ENCODE measurements around the gene SPAG5.

Gene SPAG5

GRCh38 chr17:28598799-28599310, at the start of gene SPAG5:
TSS of gene SPAG5 (minus strand) at chr17:28599025. CDS start at chr17:28598946, 79 bp downstream.
- TF ChIP-seq GATA2 (IDR thresholded peaks at IDR 0.05; ENCODE audit: low read depth, low read length) = no peak
- TF ChIP-seq GATA3 (IDR thresholded peaks at IDR 0.05; ENCODE audit: low read depth, low read length) = no peak

DNA sequence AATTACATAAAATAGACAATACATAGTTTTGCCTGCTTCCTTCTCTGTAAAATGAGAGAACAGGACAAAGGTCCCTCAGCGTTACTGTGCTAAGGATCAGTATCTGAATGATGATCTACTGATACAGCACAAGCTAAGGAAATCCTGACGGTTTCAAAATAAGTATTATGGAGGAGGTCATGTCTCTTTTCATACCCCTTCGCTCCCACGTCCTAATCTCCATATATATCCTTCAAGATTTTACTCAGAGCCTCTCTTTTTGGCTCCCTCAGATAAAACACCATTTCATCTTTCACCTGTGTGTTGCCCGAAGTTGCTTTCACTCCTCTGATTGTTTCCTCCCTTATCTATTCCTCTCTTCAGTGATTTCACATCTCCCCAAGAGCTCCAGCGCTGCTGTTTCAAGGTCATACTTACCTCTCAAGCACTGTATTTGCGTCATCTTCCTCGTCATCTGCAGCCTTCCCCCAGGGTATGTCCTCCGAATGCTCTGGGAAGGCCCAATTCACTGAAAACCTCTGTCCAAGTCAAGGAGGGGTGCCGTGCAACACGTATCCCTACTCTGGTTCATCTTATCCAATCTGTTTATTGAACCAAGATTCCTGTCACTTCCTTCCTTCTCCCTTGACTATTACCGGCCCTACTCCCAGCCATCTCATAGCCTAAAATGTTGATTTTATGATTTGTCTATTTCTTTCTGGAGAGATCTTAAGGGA, 47.4 kb upstream of the SPAG5 start:
- TF ChIP-seq GATA3 (IDR thresholded peaks at IDR 0.05; ENCODE audit: low read depth, low read length) (no peak), GATA2 (IDR thresholded peaks at IDR 0.05; ENCODE audit: low read depth, low read length) (no peak)

GRCh38 chr17:28645576-28645939, 46.7 kb upstream of the SPAG5 start:
- TF ChIP-seq GATA2 (IDR thresholded peaks at IDR 0.05; ENCODE audit: low read depth, low read length) (no peak), GATA3 (IDR thresholded peaks at IDR 0.05; ENCODE audit: low read depth, low read length) (no peak)

GRCh38 chr17:28644787-28645575, 46.2 kb upstream of the SPAG5 start, which contains the start of gene BLTP2:
TSS of gene BLTP2 (minus strand) at chr17:28645158. CDS start at chr17:28645056, 102 bp downstream.
- no peak for TF ChIP-seq GATA2 (IDR thresholded peaks at IDR 0.05; ENCODE audit: low read depth, low read length)

- TF ChIP-seq GATA2 (IDR thresholded peaks at IDR 0.05; ENCODE audit: low read depth, low read length) (no peak), GATA3 (IDR thresholded peaks at IDR 0.05; ENCODE audit: low read depth, low read length) (no peak)
These were observed 45.4 kb upstream of the SPAG5 start for GRCh38 chr17:28643983-28644786.

GRCh38 chr17:28641579-28641978, 42.8 kb upstream of the SPAG5 start:
- TF ChIP-seq GATA3 (IDR thresholded peaks at IDR 0.05; ENCODE audit: low read depth, low read length) = no peak
- no peak for TF ChIP-seq GATA2 (IDR thresholded peaks at IDR 0.05; ENCODE audit: low read depth, low read length)

GRCh38 chr17:28635506-28635905, 36.7 kb upstream of the SPAG5 start:
- TF ChIP-seq GATA3 (IDR thresholded peaks at IDR 0.05; ENCODE audit: low read depth, low read length) (no peak), GATA2 (IDR thresholded peaks at IDR 0.05; ENCODE audit: low read depth, low read length) (no peak)

- TF ChIP-seq GATA3 (IDR thresholded peaks at IDR 0.05; ENCODE audit: low read depth, low read length) = no peak
- no peak for TF ChIP-seq GATA2 (IDR thresholded peaks at IDR 0.05; ENCODE audit: low read depth, low read length)
These were observed 35.5 kb upstream of the SPAG5 start for GRCh38 chr17:28634206-28634865.

DNA sequence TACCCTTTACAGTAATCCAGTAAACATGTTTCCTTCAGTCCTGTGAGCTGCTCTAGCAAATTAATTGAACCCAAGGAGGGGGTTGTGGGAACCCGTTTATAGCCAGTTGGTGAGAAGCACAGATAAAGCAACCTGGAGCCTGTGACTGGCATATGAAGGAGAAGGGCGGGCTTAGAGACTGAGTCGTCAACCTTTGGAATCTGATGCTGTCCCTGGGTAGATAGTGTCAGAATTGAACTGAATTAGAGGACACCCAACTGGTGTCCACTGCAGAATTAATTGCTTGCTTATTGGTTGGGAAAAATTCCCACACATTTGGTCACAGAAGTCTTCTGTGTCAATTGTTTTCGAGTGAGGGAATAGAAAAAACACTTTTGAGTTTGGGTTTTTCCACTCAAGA, 28.0 kb upstream of the SPAG5 start:
- no peak for TF ChIP-seq GATA3 (IDR thresholded peaks at IDR 0.05; ENCODE audit: low read depth, low read length)
- no peak for TF ChIP-seq GATA2 (IDR thresholded peaks at IDR 0.05; ENCODE audit: low read depth, low read length)

DNA sequence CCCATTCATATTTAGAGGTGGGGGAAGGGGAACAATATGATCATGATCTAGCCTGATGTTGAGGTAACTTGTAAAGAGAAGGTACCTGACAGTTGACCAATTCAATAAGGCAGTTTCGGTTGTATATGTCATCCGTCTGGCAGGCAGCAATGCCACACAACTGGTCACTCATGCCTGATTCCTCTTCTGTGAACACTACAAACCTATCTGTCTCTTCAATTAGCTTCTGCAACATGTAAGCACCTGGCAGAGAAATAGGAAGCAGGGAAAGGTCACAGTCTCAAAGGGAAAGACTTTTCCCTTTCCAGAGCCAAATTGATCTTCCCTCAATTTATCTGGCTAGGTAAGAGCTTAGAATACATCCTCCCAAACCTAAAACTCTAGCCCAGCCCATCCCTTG, 25.3 kb upstream of the SPAG5 start:
- TF ChIP-seq GATA3 (IDR thresholded peaks at IDR 0.05; ENCODE audit: low read depth, low read length) (no peak), GATA2 (IDR thresholded peaks at IDR 0.05; ENCODE audit: low read depth, low read length) (no peak)

- TF ChIP-seq GATA3 (IDR thresholded peaks at IDR 0.05; ENCODE audit: low read depth, low read length) (no peak), GATA2 (IDR thresholded peaks at IDR 0.05; ENCODE audit: low read depth, low read length) (no peak)
These were observed 24.9 kb upstream of the SPAG5 start for GRCh38 chr17:28623696-28624095.

- TF ChIP-seq GATA2 (IDR thresholded peaks at IDR 0.05; ENCODE audit: low read depth, low read length) = no peak
These were observed 23.4 kb upstream of the SPAG5 start for GRCh38 chr17:28622186-28622585.

- TF ChIP-seq GATA3 (IDR thresholded peaks at IDR 0.05; ENCODE audit: low read depth, low read length) (no peak), GATA2 (IDR thresholded peaks at IDR 0.05; ENCODE audit: low read depth, low read length) (no peak)
These were observed 21.2 kb upstream of the SPAG5 start for GRCh38 chr17:28620010-28620409.

DNA sequence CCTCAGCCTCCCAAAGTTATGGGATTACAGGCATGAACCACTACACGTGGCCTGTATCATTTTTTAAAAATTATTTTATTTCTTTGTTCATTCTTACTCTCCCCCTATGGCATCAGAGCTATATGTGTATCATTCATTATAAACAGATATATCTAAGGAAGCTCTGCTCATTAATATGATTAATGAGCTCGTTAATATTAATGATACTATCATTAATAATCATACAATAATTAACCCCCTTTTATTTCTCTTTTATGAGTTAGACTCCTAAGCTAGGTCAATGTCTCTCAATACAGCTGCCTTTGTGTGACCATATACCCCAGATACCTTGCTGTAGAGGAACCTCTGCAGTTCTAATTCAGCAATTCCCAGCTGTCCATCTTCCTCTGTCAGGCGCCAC, 19.6 kb upstream of the SPAG5 start:
- TF ChIP-seq GATA3 (IDR thresholded peaks at IDR 0.05; ENCODE audit: low read depth, low read length) (no peak), GATA2 (IDR thresholded peaks at IDR 0.05; ENCODE audit: low read depth, low read length) (no peak)
